NCI-H82 treated with DMSO at 0.1 percent for 48 hours (cell line): ENCODE results near the gene ACE2.

ENCODE experiments used
- DNase-seq: peaks from one replicate; lab custom pipeline; 2025; ENCODE audit not compliant: unreplicated experiment; lab: John Stamatoyannopoulos, UW

ACE2 gene

GRCh38 chrX:15512401-15512965 is 88.3 kb downstream of the ACE2 start:
- DNase-seq, result no peak

GRCh38 chrX:15511563-15511962 is 89.2 kb downstream of the ACE2 start:
- DNase-seq, result no peak
